PC-3 (cell line): ENCODE data around the gene OTUD1. TPM values are rescaled to one million over a fixed set of nuclear protein-coding genes. Genes with fewer than 3 reads are reported as not detected.

ENCODE experiments used
- ATAC-seq: fragments of 200-7000 bp; cut with Tn5 transposase; 2 replicates; pipeline ENCODE4 v1.9.1; 2020; ENCODE audit warnings: mild to moderate bottlenecking, moderate library complexity
- BruUV-seq: library from RNA; stranded (reverse); fragments of 400-500 nt; replicated peaks from 2 replicates; lab custom pipeline; 2021; lab: Mats Ljungman, UMichigan
- CTCF ChIA-PET: fragments of 300-600 bp; sonication (Branson Sonifier 250); formaldehyde crosslinking; loops from one replicate; lab custom pipeline; 2022; ENCODE audit warnings: antibody characterized with exemption; lab: Charles Lee
- POLR2A ChIA-PET: fragments of 300-600 bp; sonication (Branson Sonifier 250); formaldehyde crosslinking; loops from one replicate; lab custom pipeline; 2022; ENCODE audit warnings: antibody characterized with exemption; ENCODE audit not compliant: unreplicated experiment; lab: Charles Lee
- DNase-seq: peaks from one replicate; pipeline ENCODE4 v3.0.0-alpha.2; 2015
- H2AFZ ChIP-seq: fragments of 300-600 bp; sonication (generic); 2 replicates; pipeline ENCODE4 v1.6.0; 2016; ENCODE audit warnings: antibody characterized with exemption, low read length
- H3F3A ChIP-seq: fragments of 300-600 bp; sonication (generic); one replicate; pipeline ENCODE4 v1.6.0; 2017; ENCODE audit warnings: antibody characterized with exemption, low read length, control low read depth, mild to moderate bottlenecking; ENCODE audit not compliant: unreplicated experiment
- H3K27ac ChIP-seq: fragments of 300-600 bp; sonication (generic); 2 replicates; pipeline ENCODE4 v1.5.1; 2016; ENCODE audit warnings: mild to moderate bottlenecking, low read length
- H3K27me3 ChIP-seq: fragments of 300-600 bp; sonication (generic); 2 replicates; pipeline ENCODE4 v1.6.1; 2016; ENCODE audit warnings: low read length, mixed read lengths
- H3K36me3 ChIP-seq: fragments of 300-600 bp; sonication (generic); 2 replicates; pipeline ENCODE4 v1.6.1; 2016; ENCODE audit warnings: low read depth, mixed run types, low read length, mixed read lengths
- H3K4me1 ChIP-seq: fragments of 300-600 bp; sonication (generic); 2 replicates; pipeline ENCODE4 v1.5.1; 2016; ENCODE audit warnings: low read length; ENCODE audit not compliant: insufficient read depth
- H3K4me2 ChIP-seq: fragments of 300-600 bp; sonication (generic); 2 replicates; pipeline ENCODE4 v1.6.0; 2016; ENCODE audit warnings: low read length
- H3K4me3 ChIP-seq: fragments of 300-600 bp; sonication (generic); 2 replicates; pipeline ENCODE4 v1.5.1; 2016; ENCODE audit warnings: mild to moderate bottlenecking, low read length, mixed read lengths
- H3K79me2 ChIP-seq: fragments of 300-600 bp; sonication (generic); 2 replicates; pipeline ENCODE4 v1.6.1; 2017; ENCODE audit warnings: low read length, mixed read lengths
- H3K9ac ChIP-seq: fragments of 300-600 bp; sonication (generic); 2 replicates; pipeline ENCODE4 v1.6.0; 2016; ENCODE audit warnings: mild to moderate bottlenecking, low read length
- H3K9me2 ChIP-seq: fragments of 300-600 bp; sonication (generic); replicated peaks from 2 replicates; pipeline ENCODE4 v1.6.1; 2016; ENCODE audit warnings: mixed run types, low read length, mixed read lengths
- H3K9me3 ChIP-seq: fragments of 300-600 bp; sonication (generic); 2 replicates; pipeline ENCODE4 v1.6.1; 2016; ENCODE audit warnings: low read length, mixed read lengths
- H4K20me1 ChIP-seq: fragments of 300-600 bp; sonication (generic); 2 replicates; pipeline ENCODE4 v1.6.1; 2016; ENCODE audit warnings: low read length, mixed read lengths
- EZH2 ChIP-seq: fragments of 300-600 bp; sonication (generic); IDR thresholded peaks from one replicate; pipeline ENCODE4 v1.6.1; 2017; ENCODE audit warnings: antibody characterized with exemption, mild to moderate bottlenecking, low read length; ENCODE audit not compliant: unreplicated experiment
- EZH2phosphoT487 ChIP-seq: fragments of 300-600 bp; sonication (generic); IDR thresholded peaks from 2 replicates; pipeline ENCODE4 v1.6.1; 2018; ENCODE audit warnings: mild to moderate bottlenecking, antibody characterized with exemption, low read length, borderline replicate concordance
- intact Hi-C: fragments of 100-400 bp; cut with micrococcal nuclease; formaldehyde crosslinking; loops from 2 replicates; pipeline ENCODE4 v1.9.0; 2023
- total RNA-seq: library from RNA; depleted of rRNA; stranded (reverse); fragments of >200 nt; gene quantifications from 2 replicates; pipeline ENCODE4 v1.2.3, GENCODE V29; 2014
- TF ChIP-seq, protein P1 (sequence below): fragments of 300-600 bp; sonication (generic); conservative IDR thresholded peaks from 2 replicates; pipeline ENCODE4 v1.5.1; 2017; ENCODE audit warnings: antibody characterized with exemption, low read depth, mild to moderate bottlenecking, low read length

The OTUD1 gene
- total RNA-seq, 1 experiment from 2014 or later = 6.0 TPM

DNA sequence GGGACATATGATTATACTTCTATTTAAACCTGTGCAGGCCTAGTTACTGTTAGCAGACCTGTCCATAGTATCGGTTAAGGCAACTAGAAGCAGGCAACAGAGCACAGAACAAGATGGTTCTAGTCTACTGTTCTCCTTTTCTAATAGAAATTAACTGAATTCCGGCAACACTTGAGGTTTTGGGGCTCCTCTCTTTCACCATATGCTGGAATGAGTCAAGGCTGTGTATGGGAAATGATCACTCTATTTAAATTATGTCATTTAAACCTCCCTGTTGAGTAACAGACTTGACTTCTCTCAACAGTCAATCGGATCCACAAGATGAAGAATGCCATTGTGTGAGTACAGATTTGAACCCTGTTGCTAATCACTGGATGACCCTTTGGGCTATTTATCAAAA, 6.2 kb upstream of the OTUD1 start:
- Histone ChIP-seq H3K4me2 (peak overlapping the region; percentile 66), H3K4me3 (no peak overlapping the region), H3K79me2 (no peaks in the 10 kb centered on the region), H3K9ac (peak overlapping the region; percentile 54; the same call in 1 of the 2 replicates), H3K27ac (peak overlapping the region; percentile 92), H3K36me3 (no peaks in the 10 kb centered on the region), H3K9me2 (no peaks in the 10 kb centered on the region), H3K9me3 (no peaks in the 10 kb centered on the region), H2AFZ (peak overlapping the region; percentile 49; the same call in 1 of the 2 replicates), H3K4me1 (peaks cover 16% of the 10 kb centered on the region), H3K27me3 (no peaks in the 10 kb centered on the region), H3F3A (no peaks in the 10 kb centered on the region), H4K20me1 (no peaks in the 10 kb centered on the region)
- intact Hi-C loops = no loop called here
- DNase-seq (peak; percentile 10), ATAC-seq (peak; percentile 36)
- ChIA-PET POLR2A (interaction anchor here (0.5 kb wide), 1 partner anchor 12 kb away, joined by 4 read pairs; no protein-coding TSS in a partner anchor), CTCF (interaction anchor here (1.0 kb wide), 1 partner anchor 118 kb away, joined by 3 read pairs; no protein-coding TSS in a partner anchor)
- no peak for TF ChIP-seq EZH2
- TF ChIP-seq, protein P1, sequence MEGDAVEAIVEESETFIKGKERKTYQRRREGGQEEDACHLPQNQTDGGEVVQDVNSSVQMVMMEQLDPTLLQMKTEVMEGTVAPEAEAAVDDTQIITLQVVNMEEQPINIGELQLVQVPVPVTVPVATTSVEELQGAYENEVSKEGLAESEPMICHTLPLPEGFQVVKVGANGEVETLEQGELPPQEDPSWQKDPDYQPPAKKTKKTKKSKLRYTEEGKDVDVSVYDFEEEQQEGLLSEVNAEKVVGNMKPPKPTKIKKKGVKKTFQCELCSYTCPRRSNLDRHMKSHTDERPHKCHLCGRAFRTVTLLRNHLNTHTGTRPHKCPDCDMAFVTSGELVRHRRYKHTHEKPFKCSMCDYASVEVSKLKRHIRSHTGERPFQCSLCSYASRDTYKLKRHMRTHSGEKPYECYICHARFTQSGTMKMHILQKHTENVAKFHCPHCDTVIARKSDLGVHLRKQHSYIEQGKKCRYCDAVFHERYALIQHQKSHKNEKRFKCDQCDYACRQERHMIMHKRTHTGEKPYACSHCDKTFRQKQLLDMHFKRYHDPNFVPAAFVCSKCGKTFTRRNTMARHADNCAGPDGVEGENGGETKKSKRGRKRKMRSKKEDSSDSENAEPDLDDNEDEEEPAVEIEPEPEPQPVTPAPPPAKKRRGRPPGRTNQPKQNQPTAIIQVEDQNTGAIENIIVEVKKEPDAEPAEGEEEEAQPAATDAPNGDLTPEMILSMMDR = no peak
- no TSS peak for BruUV-seq

DNA sequence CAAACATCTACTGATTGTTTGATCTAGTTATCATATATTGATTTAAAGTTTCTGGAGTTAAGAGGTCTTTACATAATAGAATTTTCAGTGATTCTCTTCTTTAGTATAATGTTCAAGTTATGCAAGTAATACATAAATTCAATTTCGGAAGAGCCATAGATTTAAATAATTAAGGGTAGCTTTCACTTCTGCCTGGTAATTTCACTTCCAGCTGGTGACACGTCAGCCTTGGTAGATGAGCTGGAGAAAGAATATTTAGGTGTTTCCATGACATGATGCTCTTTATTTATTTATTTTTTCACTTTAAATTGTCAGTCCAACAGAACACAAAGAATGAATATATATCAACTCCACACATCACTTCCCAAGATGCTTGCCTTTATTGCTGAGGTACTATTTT, 5.2 kb upstream of the OTUD1 start:
- peaks cover 22% of the 10 kb centered on the region for H3K4me1 ChIP-seq
- H3K9ac ChIP-seq = no peak overlapping the region
- H3K9me2 ChIP-seq = no peaks in the 10 kb centered on the region
- H3F3A ChIP-seq = no peaks in the 10 kb centered on the region
- no peak overlapping the region for H3K27ac ChIP-seq
- intact Hi-C loops = no loop called here
- no peaks in the 10 kb centered on the region for H3K79me2 ChIP-seq
- BruUV-seq = no TSS peak
- no peak for DNase-seq
- H3K4me3 ChIP-seq = no peak overlapping the region
- no peaks in the 10 kb centered on the region for H4K20me1 ChIP-seq
- H3K36me3 ChIP-seq = no peaks in the 10 kb centered on the region
- ChIA-PET CTCF (no interaction called here), POLR2A (interaction anchor here (0.7 kb wide), 1 partner anchor 334 kb away, joined by 3 read pairs; no protein-coding TSS in a partner anchor)
- H3K9me3 ChIP-seq = no peaks in the 10 kb centered on the region
- no peak for ATAC-seq
- TF ChIP-seq EZH2 = no peak
- TF ChIP-seq EZH2phosphoT487 = no peak
- TF ChIP-seq, protein P1 = no peak
- H3K4me2 ChIP-seq = no peak overlapping the region
- no peak overlapping the region for H2AFZ ChIP-seq
- H3K27me3 ChIP-seq = no peaks in the 10 kb centered on the region

DNA sequence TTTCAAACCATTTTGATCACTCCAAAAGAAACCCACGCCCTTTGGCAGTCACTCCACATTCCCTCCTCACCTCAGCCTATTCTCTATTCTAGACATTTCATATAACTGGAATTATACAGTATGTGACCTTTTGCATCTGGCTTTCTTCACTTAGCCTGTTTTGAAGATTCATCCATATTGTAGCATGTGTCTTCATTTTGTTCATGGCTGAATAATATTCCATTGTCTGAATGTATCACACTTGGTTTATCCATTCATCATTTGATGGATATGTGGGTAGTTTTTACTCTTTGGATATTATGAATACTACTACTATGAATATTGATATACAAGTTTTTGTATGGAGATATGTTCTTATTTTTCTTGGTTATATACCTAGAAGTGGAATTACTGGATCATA, 3.5 kb upstream of the OTUD1 start:
- Histone ChIP-seq H3K36me3 (no peaks in the 10 kb centered on the region), H3F3A (no peaks in the 10 kb centered on the region), H3K4me2 (no peak overlapping the region), H3K9me2 (no peaks in the 10 kb centered on the region), H3K79me2 (peaks cover 5% of the 10 kb centered on the region), H3K27ac (no peak overlapping the region), H3K9ac (no peak overlapping the region), H3K4me1 (peaks cover 22% of the 10 kb centered on the region), H3K9me3 (no peaks in the 10 kb centered on the region), H3K4me3 (no peak overlapping the region), H4K20me1 (no peaks in the 10 kb centered on the region), H2AFZ (no peak overlapping the region), H3K27me3 (no peaks in the 10 kb centered on the region)
- ChIA-PET CTCF (no interaction called here), POLR2A (no interaction called here)
- intact Hi-C loops = loop anchor here (5.0 kb wide), 1 partner anchor 118 kb away; no protein-coding TSS in a partner anchor
- DNase-seq = no peak
- no peak for TF ChIP-seq EZH2phosphoT487
- TF ChIP-seq, protein P1 = no peak
- TF ChIP-seq EZH2 = no peak
- ATAC-seq = no peak
- no TSS peak for BruUV-seq
